Gastroesophageal sphincter (tissue), 3 donors: ENCODE measurements around the gene MAP3K9.

ENCODE experiments used
- CTCF ChIP-seq, 4 experiments: fragments of 200-600 bp in 2 of 4; fragments of 450-650 bp in 2 of 4; sonication (generic) in 1 of 4; IDR thresholded peaks; one replicate each; pipeline ENCODE4 v1.5.1; 2017 to 2019; ENCODE audit warnings: antibody characterized with exemption in 4 of 4, mild to moderate bottlenecking in 2 of 4, moderate library complexity in 2 of 4
- POLR2A ChIP-seq, 2 donors: fragments of 450-650 bp; IDR thresholded peaks; one replicate each; pipeline ENCODE4 v1.6.1; 2017; ENCODE audit warnings: antibody characterized with exemption in 2 of 2, mild to moderate bottlenecking in 2 of 2, moderate library complexity in 1 of 2
- POLR2AphosphoS5 ChIP-seq: sonication (generic); formaldehyde crosslinking; IDR thresholded peaks from one replicate; pipeline ENCODE4 v1.6.1; 2017; ENCODE audit warnings: antibody characterized with exemption

GRCh38 chr14:70788898-70789297 lies 20.4 kb downstream of the MAP3K9 start:
- TF ChIP-seq CTCF (IDR thresholded peaks at IDR 0.05) (no peak), POLR2AphosphoS5 (no peak), POLR2A (IDR thresholded peaks at IDR 0.05) (no peak)
